ENCODE data around the gene ALX3.

ALX3 gene

GRCh38 chr1:110012100-110012780 lies 58.2 kb downstream of the ALX3 start:
- Mint-ChIP-seq H3K9me3 (no peaks in the 10 kb centered on the region), H3K36me3 (peaks cover 19% of the 10 kb centered on the region)

GRCh38 chr1:110011527-110012041 lies 58.9 kb downstream of the ALX3 start:
- H3K4me1 Mint-ChIP-seq, result peaks cover 3% of the 10 kb centered on the region

More at GRCh38 chr1:110012100-110012780, 58.2 kb downstream of the ALX3 start:
- Mint-ChIP-seq H3K27ac (no peak overlapping the region), H3K4me3 (no peak overlapping the region), H3K27me3 (no peaks in the 10 kb centered on the region), H3K4me1 (peaks cover 3% of the 10 kb centered on the region)

More at GRCh38 chr1:110011527-110012041, 58.9 kb downstream of the ALX3 start:
- no peak overlapping the region for H3K27ac Mint-ChIP-seq
- no peaks in the 10 kb centered on the region for H3K9me3 Mint-ChIP-seq
- H3K36me3 Mint-ChIP-seq, result peaks cover 15% of the 10 kb centered on the region
- no peaks in the 10 kb centered on the region for H3K27me3 Mint-ChIP-seq
- H3K4me3 Mint-ChIP-seq, result no peak overlapping the region
